NCI-H510A treated with DMSO at 0.1 percent for 48 hours (cell line): ENCODE data around the gene CAMK2A.
"Not testable (repeated sequence)": the region's sequence is repeated elsewhere in the genome, so short reads cannot be mapped to it uniquely, and the experiment has no call there.

Experiments
- DNase-seq: peaks from one replicate; lab custom pipeline; 2025; lab: John Stamatoyannopoulos, UW

The CAMK2A gene

GRCh38 chr5:150253416-150254208, 36.0 kb downstream of the CAMK2A start:
- DNase-seq: no peak

GRCh38 chr5:150252489-150252888, 37.1 kb downstream of the CAMK2A start:
- DNase-seq: no peak

GRCh38 chr5:150251504-150251903, 38.1 kb downstream of the CAMK2A start:
- no peak for DNase-seq

- DNase-seq: no peak
These were observed 39.8 kb downstream of the CAMK2A start for GRCh38 chr5:150249744-150250143.

GRCh38 chr5:150248946-150249345, 40.6 kb downstream of the CAMK2A start:
- no peak for DNase-seq

GRCh38 chr5:150248493-150248892, 41.1 kb downstream of the CAMK2A start:
- DNase-seq: not testable (repeated sequence)

GRCh38 chr5:150247726-150248125, 41.8 kb downstream of the CAMK2A start:
- DNase-seq: no peak

- DNase-seq: no peak
These were observed 42.7 kb downstream of the CAMK2A start for GRCh38 chr5:150246835-150247234.

GRCh38 chr5:150246429-150246828, 43.1 kb downstream of the CAMK2A start:
- DNase-seq: no peak

- no peak for DNase-seq
These were observed 43.8 kb downstream of the CAMK2A start for GRCh38 chr5:150245808-150246207.

GRCh38 chr5:150245111-150245789, 44.3 kb downstream of the CAMK2A start:
- DNase-seq: no peak

- no peak for DNase-seq
These were observed 45.4 kb downstream of the CAMK2A start for GRCh38 chr5:150244209-150244608.

- DNase-seq: no peak
These were observed 46.0 kb downstream of the CAMK2A start for GRCh38 chr5:150243590-150243989.

GRCh38 chr5:150242251-150242894, 47.2 kb downstream of the CAMK2A start:
- no peak for DNase-seq

GRCh38 chr5:150241298-150242160, 48.0 kb downstream of the CAMK2A start:
- no peak for DNase-seq

- DNase-seq: no peak
These were observed 49.8 kb downstream of the CAMK2A start for GRCh38 chr5:150239794-150240122.

GRCh38 chr5:150239099-150239793, 50.3 kb downstream of the CAMK2A start:
- no peak for DNase-seq

- no peak for DNase-seq
These were observed 50.9 kb downstream of the CAMK2A start for GRCh38 chr5:150238646-150239045.

GRCh38 chr5:150236981-150237754, 52.4 kb downstream of the CAMK2A start:
- no peak for DNase-seq

- no peak for DNase-seq
These were observed 53.3 kb downstream of the CAMK2A start for GRCh38 chr5:150236313-150236712.

GRCh38 chr5:150235500-150235854, 54.1 kb downstream of the CAMK2A start:
- DNase-seq: no peak
